NK-92 (cell line): Measurements from ENCODE around the gene SSB.
"Not testable (repeated sequence)": the region's sequence is repeated elsewhere in the genome, so short reads cannot be mapped to it uniquely, and the experiment has no call there.

Experiments
- DNase-seq: peaks from one replicate; lab custom pipeline; 2025; ENCODE audit not compliant: unreplicated experiment; lab: John Stamatoyannopoulos, UW

SSB gene

GRCh38 chr2:169781249-169782013 is 17.2 kb upstream of the SSB start:
- DNase-seq, result no peak

- no peak for DNase-seq
Measured at GRCh38 chr2:169782513-169782912, 16.2 kb upstream of the SSB start.

GRCh38 chr2:169790581-169790980 is 8.1 kb upstream of the SSB start:
- no peak for DNase-seq

- no peak for DNase-seq
Measured at GRCh38 chr2:169795181-169795580, 3.5 kb upstream of the SSB start.

- DNase-seq, result no peak
Measured at GRCh38 chr2:169796441-169796840, 2.2 kb upstream of the SSB start.

- no peak for DNase-seq
Measured at GRCh38 chr2:169797601-169798000, 1.1 kb upstream of the SSB start.

- no peak for DNase-seq
Measured at GRCh38 chr2:169798397-169798717, 314 bp upstream of the SSB start.

- DNase-seq, result no peak
Measured at GRCh38 chr2:169803480-169803879, 4.8 kb downstream of the SSB start.

GRCh38 chr2:169806586-169806985 is 7.9 kb downstream of the SSB start:
- no peak for DNase-seq

- no peak for DNase-seq
Measured at GRCh38 chr2:169808221-169808620, 9.6 kb downstream of the SSB start.

- no peak for DNase-seq
Measured at GRCh38 chr2:169815849-169816248, 17.2 kb downstream of the SSB start.

- not testable (repeated sequence) for DNase-seq
Measured at GRCh38 chr2:169816961-169817360, 18.3 kb downstream of the SSB start.

- DNase-seq, result not testable (repeated sequence)
Measured at GRCh38 chr2:169817369-169817768, 18.7 kb downstream of the SSB start.

GRCh38 chr2:169818241-169818640 is 19.6 kb downstream of the SSB start:
- DNase-seq, result no peak

- DNase-seq, result no peak
Measured at GRCh38 chr2:169819106-169819505, 20.4 kb downstream of the SSB start.

GRCh38 chr2:169820101-169820500 is 21.4 kb downstream of the SSB start:
- DNase-seq, result not testable (repeated sequence)

- no peak for DNase-seq
Measured at GRCh38 chr2:169822036-169822435, 23.4 kb downstream of the SSB start.

- DNase-seq, result no peak
Measured at GRCh38 chr2:169822785-169823392, 24.2 kb downstream of the SSB start.

GRCh38 chr2:169823996-169824372 is 25.3 kb downstream of the SSB start:
- no peak for DNase-seq

- DNase-seq, result no peak
Measured at GRCh38 chr2:169824373-169825333, 26.0 kb downstream of the SSB start, which contains the start of gene METTL5. TSS of gene METTL5 (minus strand) at chr2:169824905. CDS start at chr2:169824597, 308 bp downstream.

GRCh38 chr2:169827272-169828140 is 28.8 kb downstream of the SSB start, which contains the start of gene UBR3:
TSS of gene UBR3 (plus strand) at chr2:169827454. CDS start at chr2:169827508, 54 bp downstream.
- peak; percentile 32 for DNase-seq
